NCI-H82 treated with DMSO at 0.1 percent for 48 hours (cell line): ENCODE data around the gene BORCS5.
"Not testable (repeated sequence)": the region's sequence is repeated elsewhere in the genome, so short reads cannot be mapped to it uniquely, and the experiment has no call there.

Experiments
- DNase-seq: peaks from one replicate; lab custom pipeline; 2025; ENCODE audit not compliant: unreplicated experiment; lab: John Stamatoyannopoulos, UW

The BORCS5 gene

DNA sequence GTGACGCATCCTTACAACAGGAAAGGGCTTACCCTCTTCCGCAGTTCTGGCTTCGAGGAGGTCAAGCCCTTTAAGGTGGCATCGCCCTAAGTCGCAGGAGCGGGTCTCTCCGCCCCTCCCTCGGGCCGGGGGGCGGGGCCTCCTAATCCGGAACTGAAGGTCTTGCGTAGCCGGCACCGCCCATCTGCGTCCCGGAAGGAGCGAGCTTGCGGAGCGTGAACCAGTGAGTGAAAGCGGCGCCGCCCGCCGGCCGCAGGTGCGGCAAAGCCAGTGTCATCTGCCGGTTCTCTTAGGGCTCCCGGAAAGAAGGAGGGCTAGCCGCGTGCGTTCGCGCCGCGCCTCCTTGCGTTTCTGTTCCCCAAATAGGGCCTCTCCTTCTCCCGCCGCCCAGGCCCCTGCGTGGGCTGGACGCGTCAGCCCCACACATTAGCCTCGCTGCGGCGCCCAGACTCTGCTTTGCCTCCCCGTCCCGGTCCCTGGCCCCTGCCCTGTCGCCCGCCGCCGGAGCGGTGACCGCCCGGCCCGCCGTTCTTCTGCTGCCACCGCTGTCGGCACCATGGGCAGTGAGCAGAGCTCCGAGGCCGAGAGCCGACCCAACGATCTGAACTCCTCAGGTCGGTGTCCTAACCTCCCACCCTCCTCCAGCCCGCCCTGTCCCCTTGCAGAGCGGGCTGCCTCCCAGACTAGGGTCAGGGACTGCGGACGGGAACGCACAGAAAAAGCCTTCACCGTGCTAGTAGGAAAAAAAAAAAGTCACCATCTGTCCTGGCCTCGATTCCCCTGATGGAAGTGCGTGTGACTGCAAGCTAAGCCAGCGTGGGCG lies at the start of gene BORCS5:
Gene BORCS5, plus strand, starts transcription at position 183 of the 823 bp plus-strand sequence. Its CDS starts 374 bp downstream, at position 557.
- peak; percentile 80 for DNase-seq

GRCh38 chr12:12310695-12311094 lies 46.2 kb upstream of the BORCS5 start:
- DNase-seq: not testable (repeated sequence)

GRCh38 chr12:12315838-12316237 lies 41.0 kb upstream of the BORCS5 start:
- DNase-seq: no peak

- no peak for DNase-seq
These were observed 37.3 kb upstream of the BORCS5 start for GRCh38 chr12:12319451-12320183.

GRCh38 chr12:12323118-12323517 lies 33.8 kb upstream of the BORCS5 start:
- DNase-seq: no peak

DNA sequence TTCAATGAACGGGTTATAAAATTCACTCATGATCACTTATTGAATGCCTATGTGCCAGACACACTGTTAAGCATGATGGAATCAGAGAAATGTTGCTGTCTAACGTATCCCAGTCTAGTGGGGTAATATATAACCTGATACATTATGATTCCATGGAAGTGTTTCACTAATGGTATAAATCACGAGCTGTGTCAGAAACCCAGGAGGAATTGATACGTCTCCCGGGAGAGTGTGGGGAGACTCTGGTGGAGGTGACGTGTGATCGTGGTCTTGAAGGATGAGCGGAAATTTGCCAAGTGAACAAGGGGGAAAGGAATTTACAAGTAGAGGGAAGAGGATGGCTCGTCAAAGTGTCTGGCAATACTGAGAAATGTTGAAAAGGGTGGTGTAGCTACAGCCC lies 33.3 kb upstream of the BORCS5 start:
- DNase-seq: no peak

- DNase-seq: no peak
These were observed 30.6 kb upstream of the BORCS5 start for GRCh38 chr12:12326262-12326661.

- peak; percentile 32 for DNase-seq
These were observed 29.1 kb upstream of the BORCS5 start for GRCh38 chr12:12327802-12328201.

- DNase-seq: no peak
These were observed 25.6 kb upstream of the BORCS5 start for GRCh38 chr12:12331244-12331771.

DNA sequence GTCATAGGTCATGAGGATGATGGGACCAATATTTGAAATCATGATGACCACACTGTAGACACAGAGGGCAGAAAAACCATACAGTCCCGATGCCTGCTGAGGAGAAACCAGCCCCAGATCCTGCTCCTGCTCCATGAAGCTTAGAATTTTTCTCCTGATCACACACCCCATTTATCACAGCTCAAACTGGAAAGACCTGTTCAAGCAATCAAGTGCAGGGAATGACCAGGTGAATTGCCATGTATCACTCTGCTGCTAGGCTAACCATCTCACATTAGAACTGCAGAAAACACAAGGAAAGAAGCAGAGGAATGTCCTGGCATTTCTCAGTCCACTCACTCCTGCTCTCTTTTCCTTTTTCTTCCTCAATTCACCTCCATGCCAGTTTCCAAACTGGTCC lies 25.0 kb upstream of the BORCS5 start:
- no peak for DNase-seq

- no peak for DNase-seq
These were observed 23.2 kb upstream of the BORCS5 start for GRCh38 chr12:12333407-12334366.

- peak; percentile 64 for DNase-seq
These were observed 22.4 kb upstream of the BORCS5 start for GRCh38 chr12:12334367-12335040.

DNA sequence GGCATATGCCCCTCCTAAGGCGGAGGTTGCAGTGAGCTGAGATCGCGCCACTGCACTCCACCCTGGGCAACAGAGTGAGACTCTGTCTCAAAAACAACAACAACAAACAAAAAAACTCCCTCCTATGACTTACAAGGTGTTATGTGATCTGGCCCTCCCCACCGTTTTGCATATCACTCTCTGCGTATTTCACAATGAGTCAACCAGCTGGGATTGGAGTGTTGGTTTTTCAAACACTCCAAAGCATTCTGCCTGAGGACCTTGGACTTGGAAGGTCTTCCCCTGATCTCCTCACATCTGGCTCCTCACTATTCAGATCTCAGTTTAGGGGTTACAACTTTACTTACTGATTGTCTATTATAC lies 20.8 kb upstream of the BORCS5 start:
- DNase-seq: no peak

- no peak for DNase-seq
These were observed 20.4 kb upstream of the BORCS5 start for GRCh38 chr12:12336511-12336910.

- no peak for DNase-seq
These were observed 18.2 kb upstream of the BORCS5 start for GRCh38 chr12:12338527-12339168.

DNA sequence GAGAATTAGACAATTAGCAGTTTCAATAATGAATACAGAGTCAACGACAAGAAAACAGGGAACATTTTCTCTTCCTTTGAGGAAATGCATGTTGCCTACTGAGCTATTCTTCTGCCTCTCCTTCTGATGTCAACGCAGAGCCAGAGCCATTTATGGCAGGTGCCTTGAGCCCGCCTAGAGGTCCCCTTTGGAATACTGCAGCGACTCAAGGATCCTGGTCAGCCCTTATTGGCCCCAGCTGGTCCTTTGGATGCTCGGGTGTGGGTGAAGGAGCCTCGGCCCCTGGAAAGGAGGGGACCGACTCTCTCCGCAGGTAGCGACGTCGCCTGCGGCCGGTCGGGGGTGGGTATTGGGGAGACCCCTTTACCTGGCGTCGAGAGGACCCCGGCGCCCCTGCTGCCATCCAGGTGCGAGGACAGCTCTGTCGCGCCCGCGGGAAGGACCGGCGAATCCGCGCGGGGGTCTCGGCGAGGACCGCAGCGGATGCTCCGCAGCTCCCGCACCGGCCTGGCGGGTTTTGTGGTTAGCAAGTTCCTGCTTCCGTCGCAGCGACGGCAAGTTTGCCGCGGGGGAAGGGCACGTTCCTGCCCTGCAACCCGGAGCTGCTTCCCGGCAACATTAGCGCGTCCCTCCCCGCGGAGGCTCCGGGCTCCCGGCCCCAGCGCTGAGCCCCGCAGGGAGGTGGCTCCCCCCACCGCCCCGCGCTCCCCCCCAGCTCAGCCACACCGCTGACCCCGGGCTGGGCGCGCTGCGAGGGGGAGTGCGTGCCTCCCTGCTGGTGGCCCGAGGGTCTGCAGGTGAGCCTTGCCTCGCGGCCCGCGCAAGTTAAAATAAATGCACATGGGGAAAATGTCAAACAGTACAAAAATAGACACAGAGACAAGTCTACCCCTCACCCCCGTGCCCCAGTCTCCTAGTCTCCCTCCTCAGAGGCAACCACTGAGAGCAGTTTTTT lies 6.9 kb upstream of the BORCS5 start, which contains the start of gene MANSC1:
Gene MANSC1, minus strand, starts transcription at position 532 of the 955 bp plus-strand sequence. CDS start 6,928 bp downstream, outside the sequence.
- DNase-seq: peak; percentile 15

DNA sequence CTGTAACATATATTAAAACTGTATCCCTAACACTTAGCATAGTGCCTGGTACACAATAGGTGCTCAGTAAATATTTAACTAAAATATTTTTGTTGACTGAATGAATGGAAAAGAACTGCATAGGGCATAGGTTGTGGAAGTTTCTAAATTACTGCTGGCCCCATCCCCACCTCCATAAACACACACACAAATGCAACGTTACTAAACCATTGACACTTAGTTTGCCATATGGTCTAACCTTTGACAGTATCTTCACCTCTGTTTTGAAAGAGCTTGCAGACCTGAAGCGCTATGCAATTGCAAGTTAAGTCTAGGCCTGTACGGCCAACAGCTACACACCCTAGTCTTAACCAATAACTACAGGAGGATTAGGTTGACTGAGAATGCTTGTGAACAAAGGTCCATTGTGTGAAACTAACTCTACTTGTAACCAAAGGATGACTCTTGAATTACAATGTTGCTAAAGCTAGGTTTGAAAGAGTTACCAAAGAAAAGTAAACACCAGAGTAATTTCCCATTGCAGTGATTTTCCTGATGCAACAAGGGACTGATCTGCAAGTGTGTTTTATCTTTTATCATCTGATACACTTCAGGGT lies 5.9 kb upstream of the BORCS5 start:
- no peak for DNase-seq
